Neural progenitor cell (in vitro differentiated cells): ENCODE data around the gene C20orf96.

Experiments used
- EZH2 ChIP-seq: fragments of 200-600 bp; sonication (generic); IDR thresholded peaks from 2 replicates; pipeline ENCODE4 v1.6.1; 2017; ENCODE audit warnings: antibody characterized with exemption, mild to moderate bottlenecking, moderate library complexity
- EZH2phosphoT487 ChIP-seq: fragments of 200-600 bp; sonication (generic); IDR thresholded peaks from 2 replicates; pipeline ENCODE4 v1.6.1; 2017; ENCODE audit warnings: antibody characterized with exemption
- TF ChIP-seq, protein P1 (sequence below): fragments of 200-600 bp; sonication (generic); IDR thresholded peaks from 2 replicates; pipeline ENCODE4 v1.5.1; 2017; ENCODE audit warnings: antibody characterized with exemption, mild to moderate bottlenecking

DNA sequence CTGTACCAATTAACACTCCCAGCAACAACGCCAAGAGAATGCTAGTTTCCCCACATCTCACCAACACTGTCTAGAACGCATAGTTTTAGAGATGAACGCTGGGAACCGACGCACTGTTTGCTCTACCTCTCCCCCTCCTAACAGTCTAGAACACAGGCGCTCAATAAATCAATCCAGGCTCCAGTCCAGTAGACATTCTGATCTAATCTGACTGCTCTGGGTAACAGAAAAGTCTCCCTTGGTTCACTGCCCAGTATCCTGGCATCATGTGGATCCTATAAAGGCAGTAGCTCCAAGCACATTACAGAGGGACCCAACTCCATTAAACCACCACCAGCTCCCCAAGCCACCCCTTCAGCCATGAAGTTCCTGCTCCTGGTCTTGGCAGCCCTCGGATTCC lies 33.1 kb downstream of the C20orf96 start, which contains the start of gene DEFB132:
- TF ChIP-seq, protein P1, sequence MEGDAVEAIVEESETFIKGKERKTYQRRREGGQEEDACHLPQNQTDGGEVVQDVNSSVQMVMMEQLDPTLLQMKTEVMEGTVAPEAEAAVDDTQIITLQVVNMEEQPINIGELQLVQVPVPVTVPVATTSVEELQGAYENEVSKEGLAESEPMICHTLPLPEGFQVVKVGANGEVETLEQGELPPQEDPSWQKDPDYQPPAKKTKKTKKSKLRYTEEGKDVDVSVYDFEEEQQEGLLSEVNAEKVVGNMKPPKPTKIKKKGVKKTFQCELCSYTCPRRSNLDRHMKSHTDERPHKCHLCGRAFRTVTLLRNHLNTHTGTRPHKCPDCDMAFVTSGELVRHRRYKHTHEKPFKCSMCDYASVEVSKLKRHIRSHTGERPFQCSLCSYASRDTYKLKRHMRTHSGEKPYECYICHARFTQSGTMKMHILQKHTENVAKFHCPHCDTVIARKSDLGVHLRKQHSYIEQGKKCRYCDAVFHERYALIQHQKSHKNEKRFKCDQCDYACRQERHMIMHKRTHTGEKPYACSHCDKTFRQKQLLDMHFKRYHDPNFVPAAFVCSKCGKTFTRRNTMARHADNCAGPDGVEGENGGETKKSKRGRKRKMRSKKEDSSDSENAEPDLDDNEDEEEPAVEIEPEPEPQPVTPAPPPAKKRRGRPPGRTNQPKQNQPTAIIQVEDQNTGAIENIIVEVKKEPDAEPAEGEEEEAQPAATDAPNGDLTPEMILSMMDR: no peak
- no peak for TF ChIP-seq EZH2phosphoT487
- TF ChIP-seq EZH2: no peak
